ENCODE data around the gene WDR55.
"Not testable (repeated sequence)": the region's sequence is repeated elsewhere in the genome, so short reads cannot be mapped to it uniquely, and the experiment has no call there.

WDR55 gene

DNA sequence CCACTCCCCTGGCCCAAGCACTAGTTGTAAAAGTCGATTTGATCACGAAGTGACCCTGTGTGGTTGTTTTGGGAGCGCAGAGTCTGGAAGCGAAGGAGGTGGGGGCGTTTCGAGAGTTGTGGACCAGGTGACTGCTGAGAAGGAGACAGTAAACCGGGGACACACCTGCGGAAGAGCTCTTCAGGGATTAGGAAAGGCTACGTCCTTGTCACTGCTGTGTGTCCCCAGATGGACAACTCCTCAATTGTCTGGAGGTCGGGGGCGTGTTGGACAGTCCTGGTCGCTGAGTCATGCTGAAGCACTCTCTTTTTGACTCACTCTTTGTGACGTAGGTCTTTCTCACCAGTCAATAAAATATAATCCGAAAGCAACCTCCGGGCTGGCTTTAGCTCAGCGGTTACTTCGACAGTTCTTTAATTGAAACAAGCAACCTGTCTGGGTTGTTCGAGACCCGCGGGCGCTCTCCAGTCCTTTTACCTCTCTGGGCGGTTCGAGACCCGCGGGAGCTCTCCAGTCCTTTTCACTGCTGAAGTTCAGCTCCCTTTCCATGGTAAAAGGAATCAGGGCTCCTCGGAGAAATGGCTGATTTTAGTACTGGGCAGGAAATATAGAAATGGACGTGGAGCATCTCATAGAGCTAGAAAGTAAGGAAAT lies 46.3 kb downstream of the WDR55 start:
- Mint-ChIP-seq H3K4me3 (peak overlapping the region; percentile 96), H3K27me3 (ENCODE audit: low read depth) (peaks cover 9% of the 10 kb centered on the region), H3K36me3 (ENCODE audit: low read depth) (peaks cover 8% of the 10 kb centered on the region), H3K9me3 (no peaks in the 10 kb centered on the region), H3K4me1 (ENCODE audit: low read depth) (peaks cover 16% of the 10 kb centered on the region), H3K27ac (peak overlapping the region; percentile 98)

DNA sequence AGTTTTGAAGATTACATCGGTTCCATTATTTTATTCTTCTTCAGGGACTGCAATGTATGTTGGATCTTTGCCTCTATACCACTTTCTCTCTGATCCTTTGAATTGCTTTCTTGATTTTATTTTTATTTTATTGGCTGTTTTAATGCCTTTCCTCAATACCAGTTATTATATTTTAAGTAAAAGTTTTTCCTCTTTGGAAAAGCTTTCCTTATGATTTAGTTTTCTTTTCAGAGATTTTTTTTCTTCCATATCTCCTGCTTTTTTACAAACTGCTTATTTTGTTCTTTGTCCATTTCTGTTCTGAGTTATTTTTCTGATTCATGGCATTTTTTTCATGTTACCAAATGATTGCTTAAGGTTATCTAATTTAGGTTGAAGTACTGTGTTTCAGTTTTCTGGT lies 47.1 kb downstream of the WDR55 start:
- peaks cover 16% of the 10 kb centered on the region for H3K4me1 Mint-ChIP-seq (ENCODE audit: low read depth)
- peak overlapping the region; percentile 96 for H3K4me3 Mint-ChIP-seq
- peaks cover 2% of the 10 kb centered on the region for H3K36me3 Mint-ChIP-seq (ENCODE audit: low read depth)
- no peaks in the 10 kb centered on the region for H3K9me3 Mint-ChIP-seq
- peak overlapping the region; percentile 98 for H3K27ac Mint-ChIP-seq
- peaks cover 9% of the 10 kb centered on the region for H3K27me3 Mint-ChIP-seq (ENCODE audit: low read depth)

DNA sequence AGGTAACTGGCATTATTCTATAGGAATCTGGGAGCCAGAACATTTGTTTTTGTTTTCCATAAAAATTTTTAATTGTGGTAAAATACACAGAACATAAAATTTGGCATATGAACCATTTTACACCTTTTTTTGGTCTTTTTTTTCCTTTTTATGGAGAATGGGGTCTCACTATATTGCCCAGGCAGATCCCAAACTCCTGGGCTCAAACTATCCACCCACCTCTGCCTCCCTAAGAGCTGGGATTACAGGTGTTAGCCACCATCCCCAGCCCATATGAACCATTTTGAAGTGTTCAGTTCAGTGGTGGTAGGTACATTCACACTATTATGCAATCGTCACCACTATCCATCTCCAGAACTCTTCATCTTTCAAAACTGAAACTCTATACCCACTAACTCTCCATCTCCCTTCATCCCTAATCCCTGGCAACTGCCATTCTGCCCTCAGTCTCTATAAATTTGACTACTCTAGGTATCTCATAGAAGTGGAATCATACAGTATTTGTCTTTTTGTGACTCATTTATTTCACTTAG lies 48.9 kb downstream of the WDR55 start:
- Mint-ChIP-seq H3K27me3 (ENCODE audit: low read depth) (peaks cover 9% of the 10 kb centered on the region), H3K36me3 (ENCODE audit: low read depth) (no peaks in the 10 kb centered on the region), H3K4me3 (no peak overlapping the region), H3K27ac (no peak overlapping the region), H3K9me3 (no peaks in the 10 kb centered on the region), H3K4me1 (ENCODE audit: low read depth) (peaks cover 20% of the 10 kb centered on the region)

DNA sequence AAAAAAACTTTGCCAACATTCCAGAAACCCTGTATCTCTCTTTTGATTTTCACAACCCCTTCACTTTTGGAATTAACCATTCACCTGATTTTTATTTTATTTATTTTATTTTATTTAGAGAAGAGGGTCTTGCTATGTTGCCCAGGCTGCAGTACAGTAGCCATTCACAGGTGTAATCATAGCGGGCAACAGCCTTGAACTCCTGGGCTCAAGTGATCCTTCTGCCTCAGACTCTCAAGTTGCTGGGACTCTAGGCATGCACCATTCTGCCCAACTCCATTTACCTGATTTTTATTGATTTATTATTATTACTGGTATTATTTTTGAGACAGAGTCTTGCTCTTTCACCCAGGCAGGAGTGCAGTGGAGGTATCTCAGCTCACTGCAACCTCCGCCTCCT lies 51.5 kb downstream of the WDR55 start:
- not testable (repeated sequence) for H3K9me3 Mint-ChIP-seq; H3K4me3 Mint-ChIP-seq; H3K36me3 Mint-ChIP-seq (ENCODE audit: low read depth); H3K27ac Mint-ChIP-seq
- Mint-ChIP-seq H3K27me3 (ENCODE audit: low read depth) (peaks cover 13% of the 10 kb centered on the region), H3K4me1 (ENCODE audit: low read depth) (peaks cover 15% of the 10 kb centered on the region)

DNA sequence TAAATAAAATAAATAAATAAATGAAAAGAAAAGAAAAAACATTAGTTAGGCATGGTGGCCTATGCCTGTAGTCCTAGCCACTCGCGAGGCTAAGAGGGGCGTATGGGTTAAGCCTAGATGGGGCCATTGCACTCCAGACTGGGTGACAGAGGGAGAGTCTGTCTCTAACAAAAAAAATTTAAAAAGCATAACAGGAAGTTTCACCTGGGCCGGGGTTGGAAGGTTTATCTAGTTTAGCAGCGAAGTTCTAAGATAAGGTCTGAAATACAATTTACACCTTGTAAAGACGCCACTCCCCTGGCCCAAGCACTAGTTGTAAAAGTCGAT lies 53.5 kb downstream of the WDR55 start:
- H3K4me3 Mint-ChIP-seq: peak overlapping the region; percentile 55
- H3K9me3 Mint-ChIP-seq: no peaks in the 10 kb centered on the region
- H3K4me1 Mint-ChIP-seq (ENCODE audit: low read depth): peaks cover 6% of the 10 kb centered on the region
- H3K36me3 Mint-ChIP-seq (ENCODE audit: low read depth): no peaks in the 10 kb centered on the region
- H3K27ac Mint-ChIP-seq: peak overlapping the region; percentile 34
- H3K27me3 Mint-ChIP-seq (ENCODE audit: low read depth): peaks cover 15% of the 10 kb centered on the region

DNA sequence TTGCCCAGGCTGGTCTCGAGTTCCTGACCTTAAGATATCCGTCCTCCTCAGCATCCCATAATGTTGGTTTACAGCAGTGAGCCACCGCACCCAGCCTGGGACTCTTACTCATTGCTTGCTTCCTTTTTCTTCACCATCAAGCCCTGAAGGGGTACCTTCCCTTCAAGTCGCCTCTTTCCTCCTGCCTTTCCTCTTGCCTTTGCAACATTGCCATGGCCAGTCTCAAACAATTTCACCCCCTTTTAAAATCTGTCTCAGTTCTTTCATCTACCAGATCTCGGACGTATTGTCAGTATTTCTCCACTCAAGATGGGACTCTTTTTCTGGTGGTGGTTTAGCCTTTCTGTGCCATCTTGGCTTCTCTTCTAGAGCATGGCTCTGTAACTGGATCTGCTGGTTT lies 56.0 kb downstream of the WDR55 start:
- not testable (repeated sequence) for H3K4me3 Mint-ChIP-seq

DNA sequence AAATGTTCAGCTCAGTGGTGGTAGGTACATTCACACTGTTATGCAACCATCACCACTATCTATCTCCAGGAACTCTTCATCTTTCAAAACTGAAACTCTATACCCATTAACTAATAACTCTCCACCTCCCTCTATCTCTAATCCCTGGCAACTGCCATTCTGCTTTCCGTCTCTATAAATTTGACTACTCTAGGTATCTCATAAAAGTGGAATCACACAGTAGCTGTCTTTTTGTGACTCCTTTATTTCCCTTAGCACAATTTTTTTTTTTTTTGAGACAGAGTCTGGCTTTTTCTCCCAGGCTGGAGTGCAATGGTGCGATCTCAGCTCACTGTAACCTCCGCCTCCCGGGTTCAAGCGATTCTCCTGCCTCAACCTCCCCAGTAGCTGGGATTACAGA lies 56.7 kb downstream of the WDR55 start:
- H3K4me1 Mint-ChIP-seq (ENCODE audit: low read depth): peaks cover 17% of the 10 kb centered on the region
- H3K9me3 Mint-ChIP-seq; H3K36me3 Mint-ChIP-seq (ENCODE audit: low read depth); H3K4me3 Mint-ChIP-seq; H3K27ac Mint-ChIP-seq: not testable (repeated sequence)
- peaks cover 11% of the 10 kb centered on the region for H3K27me3 Mint-ChIP-seq (ENCODE audit: low read depth)

More for the DNA sequence above, 56.0 kb downstream of the WDR55 start:
- Mint-ChIP-seq H3K27me3 (ENCODE audit: low read depth) (peaks cover 11% of the 10 kb centered on the region), H3K4me1 (ENCODE audit: low read depth) (peaks cover 11% of the 10 kb centered on the region)
- not testable (repeated sequence) for H3K36me3 Mint-ChIP-seq (ENCODE audit: low read depth); H3K9me3 Mint-ChIP-seq; H3K27ac Mint-ChIP-seq
